HG03159 (cell line): ENCODE data around the gene RPS4Y2.

ENCODE experiments used
- ATAC-seq: cut with Tn5 transposase; IDR thresholded peaks from one replicate; pipeline ENCODE4 v1.9.1; 2021; ENCODE audit warnings: mild to moderate bottlenecking, moderate library complexity; ENCODE audit not compliant: unreplicated experiment

RPS4Y2 gene

DNA sequence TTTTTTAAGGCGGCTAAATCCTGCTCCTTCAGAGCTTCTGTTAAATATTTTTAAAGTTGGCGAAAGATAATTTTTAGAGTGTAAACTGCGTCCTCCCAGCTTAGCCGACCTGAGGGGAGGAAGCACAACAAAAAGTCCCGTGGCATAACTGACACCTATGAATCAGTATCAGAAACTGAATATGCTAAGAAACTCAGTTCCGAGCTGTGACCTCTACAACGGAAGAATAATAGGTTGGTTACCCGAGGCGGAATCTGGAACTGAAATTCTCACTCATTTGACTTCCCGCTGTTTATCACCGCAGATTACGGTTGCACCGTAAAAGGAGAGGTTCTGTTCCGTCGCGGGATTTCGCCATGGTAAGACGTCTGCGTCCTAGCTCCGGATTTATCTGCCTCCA, at the start of gene RPS4Y2:
Gene RPS4Y2 (plus strand): TSS at position 301 of the 400 bp plus-strand sequence. CDS start 56 bp downstream, at position 357.
- no peak for ATAC-seq

GRCh38 chrY:20714391-20714790, 41.5 kb upstream of the RPS4Y2 start:
- ATAC-seq = no peak

DNA sequence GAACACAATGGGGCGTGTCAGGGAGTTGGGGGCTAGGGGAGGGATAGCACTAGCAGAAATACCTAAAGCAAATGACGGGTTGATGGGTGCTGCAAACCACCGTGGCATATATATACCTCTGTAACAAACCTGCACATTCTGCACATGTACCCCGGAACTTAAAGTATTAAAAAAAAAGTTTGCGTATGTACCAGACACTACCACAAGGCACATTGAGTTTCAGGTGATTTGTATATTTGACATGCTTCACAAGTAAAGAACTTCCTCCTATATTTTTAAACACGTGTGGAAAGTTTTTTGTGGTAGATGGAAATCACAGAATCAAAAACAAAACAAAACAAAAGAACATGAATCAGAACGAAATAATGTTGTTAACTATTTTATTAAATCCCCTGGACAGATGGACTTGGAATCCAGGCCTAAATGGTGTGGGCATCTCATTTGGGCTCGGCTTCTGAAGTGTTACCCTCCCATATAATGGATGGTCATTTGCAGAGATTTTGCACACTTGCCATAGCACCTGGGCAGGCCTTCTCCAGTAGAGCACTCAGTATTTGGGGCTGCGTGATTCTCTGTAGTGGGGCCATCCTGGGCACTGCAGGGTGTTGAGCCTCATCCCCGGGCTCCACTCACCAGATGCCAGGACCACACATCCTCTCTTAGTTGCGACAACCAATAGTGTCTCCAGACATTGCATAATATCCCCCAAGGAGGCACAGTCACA, 29.6 kb upstream of the RPS4Y2 start:
- ATAC-seq = no peak

DNA sequence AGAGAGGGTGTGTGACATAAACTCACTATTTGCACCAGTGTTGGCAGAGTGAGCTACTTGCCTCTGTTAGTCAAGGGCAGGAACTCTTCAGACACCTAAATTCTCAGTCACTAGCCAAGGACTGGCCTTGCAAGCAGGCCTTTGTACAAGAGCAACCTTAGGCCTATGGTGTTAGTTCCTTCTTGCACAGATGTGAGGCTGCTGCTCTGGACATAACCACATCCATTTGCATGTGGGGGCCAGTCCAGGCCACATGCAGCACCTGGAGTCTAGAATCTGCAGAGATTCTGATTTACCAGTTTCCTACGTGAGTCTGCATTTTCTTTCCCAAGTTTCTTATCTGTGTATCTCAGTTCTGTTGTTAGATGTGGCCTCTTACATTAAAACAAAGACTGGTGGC, 20.7 kb upstream of the RPS4Y2 start:
- no peak for ATAC-seq

DNA sequence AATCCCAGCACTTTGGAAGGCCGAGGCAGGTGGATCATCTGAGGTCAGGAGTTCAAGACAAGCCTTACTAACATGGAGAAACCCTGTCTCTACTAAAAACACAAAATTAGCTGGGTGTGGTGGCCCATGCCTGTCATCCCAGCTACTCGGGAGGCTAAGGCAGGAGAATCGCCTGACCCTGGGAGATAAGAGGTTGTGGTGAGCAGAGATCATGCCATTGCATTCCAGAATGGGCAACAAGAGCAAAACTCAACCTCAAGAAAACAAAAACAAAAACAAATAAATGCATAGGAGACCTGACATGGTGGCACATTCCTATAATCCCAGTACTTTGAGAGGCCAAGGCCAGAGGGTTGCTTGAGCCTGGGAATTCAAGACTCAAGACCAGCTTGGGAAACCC, 16.1 kb upstream of the RPS4Y2 start:
- no peak for ATAC-seq

GRCh38 chrY:20740609-20741008, 15.3 kb upstream of the RPS4Y2 start:
- ATAC-seq = no peak

DNA sequence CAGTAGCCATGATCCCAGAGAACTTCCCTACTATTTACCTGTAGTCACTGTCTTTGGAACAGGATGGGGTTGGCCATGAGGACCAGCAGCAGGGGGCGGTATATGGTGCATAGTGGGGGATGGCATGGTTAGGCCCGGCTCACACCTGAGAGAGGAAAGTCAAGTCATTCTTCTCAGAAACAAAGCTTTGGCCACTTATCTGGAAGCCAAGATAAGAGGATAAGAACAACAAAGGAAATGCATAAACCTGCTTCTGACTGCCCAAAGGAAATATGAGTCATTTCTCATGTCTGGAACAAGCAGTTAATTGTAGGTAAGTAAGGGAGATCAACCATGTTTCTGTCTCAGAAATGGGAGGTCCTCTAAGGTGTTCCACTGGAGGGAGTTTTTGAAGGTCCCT, 10.8 kb upstream of the RPS4Y2 start:
- no peak for ATAC-seq

DNA sequence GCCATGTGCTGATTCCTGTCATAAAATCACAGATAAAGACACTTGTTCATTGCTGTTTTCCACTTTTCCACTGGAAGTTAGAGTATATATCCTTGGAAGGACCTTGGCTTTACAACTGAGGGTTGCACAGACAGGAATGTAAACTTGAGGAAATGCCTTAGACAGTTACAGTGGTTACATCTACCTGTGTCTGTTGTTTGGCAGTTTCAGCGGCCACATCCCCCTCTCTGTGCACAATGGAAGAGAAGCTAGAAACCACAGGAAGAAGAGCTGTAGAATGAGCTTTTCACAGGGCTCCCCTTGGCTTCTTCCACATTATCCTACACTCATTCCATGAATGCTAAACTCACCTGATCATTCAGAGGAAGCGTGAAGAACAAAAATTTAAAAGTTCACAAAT, 9.0 kb upstream of the RPS4Y2 start:
- no peak for ATAC-seq

GRCh38 chrY:20763869-20764268, 8.0 kb downstream of the RPS4Y2 start:
- no peak for ATAC-seq

DNA sequence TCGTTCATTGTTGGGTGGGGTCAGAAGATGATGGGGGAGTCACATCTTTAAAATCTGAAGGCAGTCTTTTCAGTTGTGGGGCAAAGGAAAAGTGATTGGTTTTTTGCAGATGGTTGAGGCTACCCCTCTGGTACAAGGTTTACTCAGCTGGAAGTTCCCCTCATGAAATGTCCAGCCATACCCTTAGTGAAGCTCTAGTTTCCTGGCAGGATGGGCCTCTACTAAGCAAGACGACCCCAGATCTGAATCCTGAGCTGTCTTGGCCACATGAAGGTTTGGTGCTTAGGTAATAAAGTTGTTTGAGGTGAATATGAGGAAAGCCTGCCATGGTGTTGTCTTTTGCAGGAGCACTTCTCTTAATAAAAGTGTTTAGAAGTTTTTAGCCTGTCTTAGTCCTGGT, 9.2 kb downstream of the RPS4Y2 start:
- ATAC-seq = no peak

- ATAC-seq = no peak
Measured at GRCh38 chrY:20770755-20771154, 14.8 kb downstream of the RPS4Y2 start.

DNA sequence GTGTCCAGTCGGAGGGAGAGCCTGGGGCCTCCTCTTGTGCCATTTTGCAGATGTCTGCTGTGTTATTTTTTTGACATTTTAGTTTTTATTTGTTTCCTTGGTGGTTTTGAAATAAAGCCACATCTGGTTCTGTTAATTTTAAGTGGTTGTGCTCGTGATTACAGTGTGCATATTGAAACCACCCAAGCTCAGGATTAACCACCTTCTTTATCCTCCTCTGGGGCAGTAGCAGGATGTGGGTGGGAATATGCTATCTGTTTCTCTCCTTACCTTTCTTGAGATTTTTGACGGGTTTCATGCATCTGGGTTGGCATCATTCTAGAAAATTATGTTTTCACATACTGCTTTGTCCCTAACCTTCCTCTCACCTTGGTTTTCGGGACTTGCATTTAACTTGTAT, 20.2 kb downstream of the RPS4Y2 start:
- no peak for ATAC-seq

DNA sequence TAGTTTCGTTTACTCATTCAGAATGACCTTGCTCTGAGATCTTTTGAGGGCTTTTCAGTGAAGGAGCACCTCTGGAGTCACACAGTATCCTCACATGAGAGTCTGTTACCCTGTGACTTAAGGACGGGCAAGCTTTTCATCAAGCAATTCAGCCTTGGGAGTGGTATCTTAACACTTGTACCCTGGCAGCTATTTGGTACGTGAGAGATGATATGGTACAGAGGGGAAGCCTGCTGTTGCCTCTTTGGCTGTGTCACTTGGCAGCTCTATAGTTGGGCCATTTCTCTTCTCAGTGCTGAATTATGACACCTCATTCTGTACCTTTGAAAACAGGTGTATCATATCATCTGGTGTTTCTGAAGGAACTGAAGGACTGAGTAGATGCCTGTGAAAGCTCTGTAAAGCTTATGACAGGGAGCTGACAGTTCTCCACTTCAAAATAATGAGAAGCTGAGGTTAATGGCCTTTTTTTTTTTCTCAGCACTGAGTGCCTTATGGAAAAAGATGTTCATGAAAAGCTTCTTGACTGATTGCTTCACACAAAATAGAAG, 24.3 kb downstream of the RPS4Y2 start:
- ATAC-seq = no peak

GRCh38 chrY:20780776-20781175, 24.9 kb downstream of the RPS4Y2 start:
- no peak for ATAC-seq

- ATAC-seq = no peak
Measured at GRCh38 chrY:20781408-20781807, 25.5 kb downstream of the RPS4Y2 start.

GRCh38 chrY:20784965-20785364, 29.1 kb downstream of the RPS4Y2 start:
- no peak for ATAC-seq

DNA sequence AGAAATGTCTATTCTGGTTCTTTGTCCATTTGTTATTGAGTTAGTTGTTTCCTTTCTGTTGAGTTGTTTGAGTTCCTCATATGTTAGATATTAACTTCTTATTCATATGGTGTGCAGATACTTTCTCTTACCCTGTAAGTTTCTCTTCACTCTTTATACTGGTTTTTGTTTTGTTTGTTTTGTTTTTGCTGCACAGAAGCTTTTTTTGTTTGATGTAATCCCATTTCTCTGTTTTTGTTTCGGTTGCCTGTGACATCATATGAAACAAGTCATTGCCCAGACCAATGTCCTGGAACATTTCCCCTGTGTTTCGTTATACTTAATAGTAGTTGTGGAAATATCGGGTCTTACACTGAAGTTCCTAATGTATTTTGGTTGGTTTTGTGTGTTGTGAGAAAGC, 31.2 kb downstream of the RPS4Y2 start:
- no peak for ATAC-seq

- no peak for ATAC-seq
Measured at GRCh38 chrY:20798351-20799049, 42.6 kb downstream of the RPS4Y2 start.

DNA sequence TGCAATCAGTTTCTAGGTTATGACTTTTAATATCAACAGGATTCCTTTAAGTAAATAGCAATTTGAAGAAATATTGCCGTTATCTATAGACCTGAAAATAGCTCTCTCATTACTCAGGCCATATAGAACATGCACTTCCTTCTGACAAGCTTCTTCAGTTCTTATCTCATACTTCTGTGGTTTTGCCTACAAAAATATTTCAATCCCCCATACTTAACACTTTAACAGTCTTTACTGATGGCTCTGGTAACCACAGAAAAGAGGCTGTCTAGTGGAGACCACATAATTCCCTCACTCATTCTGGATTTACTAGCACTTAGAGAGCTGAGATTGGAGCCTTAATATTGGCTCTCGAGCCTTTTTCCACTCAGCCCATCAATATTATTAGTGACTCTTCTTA, 46.8 kb downstream of the RPS4Y2 start:
- ATAC-seq = no peak

GRCh38 chrY:20806243-20806642, 50.3 kb downstream of the RPS4Y2 start:
- no peak for ATAC-seq

- ATAC-seq = no peak
Measured at GRCh38 chrY:20813459-20813858, 57.6 kb downstream of the RPS4Y2 start.

DNA sequence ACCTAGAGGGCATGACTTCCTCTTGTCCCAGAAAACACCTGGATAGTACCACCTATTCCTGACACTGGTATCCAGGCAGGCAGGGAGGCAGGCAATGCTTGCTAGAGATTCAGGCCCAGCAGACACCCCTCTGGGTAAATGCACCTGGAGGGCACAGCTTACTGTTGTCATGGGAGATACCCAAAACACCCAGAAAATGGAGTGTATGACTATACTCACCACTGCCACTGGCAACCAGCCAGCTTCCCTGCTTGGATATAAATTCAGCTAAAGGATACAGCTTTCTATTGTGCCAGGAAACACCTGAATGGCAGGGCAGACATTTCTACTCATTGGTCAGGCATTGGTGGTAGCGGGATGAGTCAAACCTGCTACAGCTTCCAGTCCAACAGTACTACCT, 58.9 kb downstream of the RPS4Y2 start:
- ATAC-seq = no peak
